ENCODE measurements around the gene USP34.
"Not testable (repeated sequence)": the region's sequence is repeated elsewhere in the genome, so short reads cannot be mapped to it uniquely, and the experiment has no call there.

Gene USP34

DNA sequence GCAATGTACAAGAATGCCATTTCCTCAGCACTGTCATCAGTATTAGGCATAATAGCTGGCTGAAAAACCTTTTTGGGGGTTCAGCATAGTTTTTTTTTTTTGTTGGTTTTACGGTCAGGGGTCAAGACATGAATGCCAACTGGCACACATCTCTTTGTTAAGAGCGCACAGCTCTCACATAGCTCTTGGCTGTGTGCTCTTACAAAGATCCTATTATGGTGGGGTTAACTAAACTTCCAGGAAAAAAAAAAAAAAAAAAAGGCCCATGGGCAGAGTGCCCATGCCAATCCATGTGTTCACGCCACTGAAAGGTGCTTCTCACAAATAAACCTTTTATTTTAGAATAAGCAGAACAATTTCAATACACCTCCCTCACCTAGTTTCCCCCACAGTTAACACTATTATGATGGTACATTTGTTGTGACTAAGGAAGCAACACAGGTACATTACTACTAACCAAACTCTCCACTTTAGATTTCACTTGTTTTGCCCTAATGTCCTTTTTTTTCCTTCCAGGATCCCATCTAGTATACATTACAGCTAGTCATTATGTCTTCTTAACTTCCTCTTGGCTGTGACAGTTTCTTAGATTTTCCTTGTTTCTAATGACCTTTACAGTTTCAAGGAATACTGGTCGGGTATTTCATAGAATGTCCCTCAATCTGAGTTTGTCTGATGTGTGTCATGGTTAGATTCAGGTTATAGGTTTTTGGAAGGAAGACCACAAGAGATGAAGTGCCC, 252.6 kb downstream of the USP34 start:
- peak overlapping the region; percentile 9 for H3K9ac ChIP-seq (ENCODE audit: low read length)
- H3K4me3 ChIP-seq (ENCODE audit: low read length), result no peak overlapping the region
- H3K4me1 ChIP-seq (ENCODE audit: control insufficient read depth, insufficient read depth, low read length), result peaks cover 12% of the 10 kb centered on the region
- H3K27me3 ChIP-seq (ENCODE audit: control insufficient read depth, insufficient read depth, low read length), result no peaks in the 10 kb centered on the region
- H3K36me3 ChIP-seq (ENCODE audit: control insufficient read depth, insufficient read depth, low read length), result no peaks in the 10 kb centered on the region
- no peaks in the 10 kb centered on the region for H3K9me3 ChIP-seq (ENCODE audit: control insufficient read depth, low read length)

GRCh38 chr2:61214171-61214570, 256.7 kb downstream of the USP34 start:
- Histone ChIP-seq H3K36me3 (ENCODE audit: control insufficient read depth, insufficient read depth, low read length) (no peaks in the 10 kb centered on the region), H3K9me3 (ENCODE audit: control insufficient read depth, low read length) (no peaks in the 10 kb centered on the region), H3K27me3 (ENCODE audit: control insufficient read depth, insufficient read depth, low read length) (no peaks in the 10 kb centered on the region), H3K4me1 (ENCODE audit: control insufficient read depth, insufficient read depth, low read length) (peaks cover 10% of the 10 kb centered on the region), H3K4me3 (ENCODE audit: low read length) (no peak overlapping the region), H3K9ac (ENCODE audit: low read length) (no peak overlapping the region)

DNA sequence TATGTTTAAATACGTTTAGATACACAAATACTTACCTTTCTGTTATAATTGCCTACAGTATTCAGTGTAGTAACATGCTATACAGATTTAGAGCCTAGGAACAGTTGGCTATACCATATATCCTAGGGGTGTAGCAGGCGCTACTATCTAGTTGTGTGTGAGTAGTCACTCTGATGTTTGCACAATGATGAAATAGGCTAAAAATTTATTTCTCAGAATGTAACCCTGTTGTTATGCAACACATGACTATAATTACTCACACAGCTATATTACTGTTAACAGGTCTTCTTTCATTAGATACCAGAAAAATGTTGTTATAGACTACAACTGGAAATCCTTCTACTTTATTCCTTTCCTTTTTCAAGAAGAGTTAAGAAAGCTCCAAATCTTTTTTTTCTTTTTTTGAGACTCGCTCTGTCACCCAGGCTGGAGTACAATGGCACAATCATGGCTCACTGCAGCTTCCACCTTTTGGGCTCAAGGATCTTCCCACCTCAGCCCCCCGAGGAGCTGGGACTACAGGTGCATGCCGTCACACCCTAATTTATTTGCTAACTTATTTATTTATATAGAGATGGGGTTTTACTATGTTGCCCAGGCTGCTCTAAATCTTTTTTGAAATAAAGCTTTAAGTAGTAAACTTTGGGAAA, 260.4 kb downstream of the USP34 start:
- H3K9me3 ChIP-seq (ENCODE audit: control insufficient read depth, low read length), result no peaks in the 10 kb centered on the region
- H3K9ac ChIP-seq (ENCODE audit: low read length), result no peak overlapping the region
- no peaks in the 10 kb centered on the region for H3K36me3 ChIP-seq (ENCODE audit: control insufficient read depth, insufficient read depth, low read length)
- H3K4me3 ChIP-seq (ENCODE audit: low read length), result no peak overlapping the region
- H3K27me3 ChIP-seq (ENCODE audit: control insufficient read depth, insufficient read depth, low read length), result no peaks in the 10 kb centered on the region
- H3K4me1 ChIP-seq (ENCODE audit: control insufficient read depth, insufficient read depth, low read length), result no peaks in the 10 kb centered on the region

DNA sequence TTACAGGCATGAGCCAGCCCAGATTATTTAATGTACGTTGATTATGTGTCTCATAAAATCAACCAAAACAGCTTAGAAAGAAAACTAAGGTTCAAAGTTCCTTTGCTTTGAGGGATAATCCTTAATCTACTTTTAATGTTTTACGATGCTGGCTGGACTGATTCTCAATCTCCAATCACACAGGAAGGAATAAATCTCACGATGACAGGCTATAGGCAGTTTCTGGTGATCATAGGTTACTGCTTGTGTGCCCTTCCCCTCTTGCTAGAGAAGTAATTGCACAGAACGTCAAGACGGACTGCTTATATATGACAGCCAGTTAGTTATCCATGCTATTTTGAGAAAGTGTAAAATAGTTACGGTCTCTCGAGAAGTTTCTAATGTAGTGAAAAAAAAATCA, 265.8 kb downstream of the USP34 start:
- peaks cover 6% of the 10 kb centered on the region for H3K36me3 ChIP-seq (ENCODE audit: control insufficient read depth, insufficient read depth, low read length)
- H3K9me3 ChIP-seq (ENCODE audit: control insufficient read depth, low read length), result no peaks in the 10 kb centered on the region
- no peaks in the 10 kb centered on the region for H3K4me1 ChIP-seq (ENCODE audit: control insufficient read depth, insufficient read depth, low read length)
- H3K4me3 ChIP-seq (ENCODE audit: low read length), result no peak overlapping the region
- H3K27me3 ChIP-seq (ENCODE audit: control insufficient read depth, insufficient read depth, low read length), result no peaks in the 10 kb centered on the region
- no peak overlapping the region for H3K9ac ChIP-seq (ENCODE audit: low read length)

DNA sequence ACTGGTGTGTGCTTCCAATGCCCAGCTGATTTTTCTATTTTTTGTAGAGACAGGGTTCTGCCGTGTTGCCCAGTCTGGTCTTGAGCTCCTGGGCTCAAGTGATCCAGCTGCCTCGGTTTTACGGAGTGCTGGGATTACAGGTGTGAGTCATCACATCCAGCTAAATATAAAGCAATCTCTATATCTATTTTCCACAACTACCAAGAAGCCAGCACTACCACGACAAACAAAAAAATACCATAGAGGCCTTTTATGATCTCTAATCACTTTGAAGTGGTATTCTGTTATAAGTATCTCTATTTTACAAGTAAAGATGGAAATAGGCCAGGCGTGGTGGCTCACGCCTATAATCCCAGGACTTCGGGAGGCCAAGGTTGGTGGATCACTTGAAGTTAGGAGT, 274.2 kb downstream of the USP34 start:
- H3K27me3 ChIP-seq (ENCODE audit: control insufficient read depth, insufficient read depth, low read length), result no peaks in the 10 kb centered on the region
- peaks cover under 1% of the 10 kb centered on the region for H3K36me3 ChIP-seq (ENCODE audit: control insufficient read depth, insufficient read depth, low read length)
- no peak overlapping the region for H3K9ac ChIP-seq (ENCODE audit: low read length)
- H3K4me1 ChIP-seq (ENCODE audit: control insufficient read depth, insufficient read depth, low read length), result no peaks in the 10 kb centered on the region
- no peak overlapping the region for H3K4me3 ChIP-seq (ENCODE audit: low read length)
- H3K9me3 ChIP-seq (ENCODE audit: control insufficient read depth, low read length), result no peaks in the 10 kb centered on the region

GRCh38 chr2:61194646-61195045, 276.2 kb downstream of the USP34 start:
- H3K9ac ChIP-seq (ENCODE audit: low read length); H3K27me3 ChIP-seq (ENCODE audit: control insufficient read depth, insufficient read depth, low read length); H3K9me3 ChIP-seq (ENCODE audit: control insufficient read depth, low read length); H3K4me1 ChIP-seq (ENCODE audit: control insufficient read depth, insufficient read depth, low read length); H3K4me3 ChIP-seq (ENCODE audit: low read length); H3K36me3 ChIP-seq (ENCODE audit: control insufficient read depth, insufficient read depth, low read length): not testable (repeated sequence)

- H3K9me3 ChIP-seq (ENCODE audit: control insufficient read depth, low read length), result no peaks in the 10 kb centered on the region
- no peaks in the 10 kb centered on the region for H3K36me3 ChIP-seq (ENCODE audit: control insufficient read depth, insufficient read depth, low read length)
- H3K4me1 ChIP-seq (ENCODE audit: control insufficient read depth, insufficient read depth, low read length), result no peaks in the 10 kb centered on the region
- no peaks in the 10 kb centered on the region for H3K27me3 ChIP-seq (ENCODE audit: control insufficient read depth, insufficient read depth, low read length)
- H3K9ac ChIP-seq (ENCODE audit: low read length), result no peak overlapping the region
- no peak overlapping the region for H3K4me3 ChIP-seq (ENCODE audit: low read length)
Measured at GRCh38 chr2:61193670-61194561, 277.0 kb downstream of the USP34 start.

- Histone ChIP-seq H3K36me3 (ENCODE audit: control insufficient read depth, insufficient read depth, low read length) (peaks cover 18% of the 10 kb centered on the region), H3K27me3 (ENCODE audit: control insufficient read depth, insufficient read depth, low read length) (no peaks in the 10 kb centered on the region), H3K9me3 (ENCODE audit: control insufficient read depth, low read length) (no peaks in the 10 kb centered on the region), H3K9ac (ENCODE audit: low read length) (no peak overlapping the region), H3K4me1 (ENCODE audit: control insufficient read depth, insufficient read depth, low read length) (no peaks in the 10 kb centered on the region), H3K4me3 (ENCODE audit: low read length) (no peak overlapping the region)
Measured at GRCh38 chr2:61187085-61187484, 283.8 kb downstream of the USP34 start.

DNA sequence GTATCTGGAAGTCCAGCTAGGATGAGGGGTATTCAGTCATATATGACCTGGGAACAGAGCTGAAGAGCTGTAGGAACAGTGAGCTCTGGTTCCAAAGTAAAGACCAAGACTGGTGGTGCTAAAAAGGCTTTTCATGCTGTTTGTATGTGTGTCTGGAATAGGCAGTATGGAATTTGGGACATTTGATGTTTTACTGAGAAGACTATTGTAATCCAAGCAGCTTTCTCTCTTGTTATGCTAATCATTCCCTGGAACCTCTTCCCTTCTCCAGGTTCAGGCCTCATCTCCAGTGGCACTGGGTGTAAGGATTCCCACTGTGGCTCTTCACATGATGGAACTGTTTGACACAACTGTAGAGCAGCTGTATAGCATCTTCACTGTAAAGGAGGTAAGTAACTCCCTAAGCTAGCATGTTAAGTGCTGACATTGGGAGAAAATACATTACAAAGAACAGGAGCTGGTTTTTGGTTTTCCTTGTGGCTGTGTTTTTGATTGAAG, 285.6 kb downstream of the USP34 start:
- H3K36me3 ChIP-seq (ENCODE audit: control insufficient read depth, insufficient read depth, low read length), result peaks cover 18% of the 10 kb centered on the region
- no peak overlapping the region for H3K9ac ChIP-seq (ENCODE audit: low read length)
- peaks cover 15% of the 10 kb centered on the region for H3K4me1 ChIP-seq (ENCODE audit: control insufficient read depth, insufficient read depth, low read length)
- H3K9me3 ChIP-seq (ENCODE audit: control insufficient read depth, low read length), result no peaks in the 10 kb centered on the region
- no peaks in the 10 kb centered on the region for H3K27me3 ChIP-seq (ENCODE audit: control insufficient read depth, insufficient read depth, low read length)
- H3K4me3 ChIP-seq (ENCODE audit: low read length), result no peak overlapping the region

DNA sequence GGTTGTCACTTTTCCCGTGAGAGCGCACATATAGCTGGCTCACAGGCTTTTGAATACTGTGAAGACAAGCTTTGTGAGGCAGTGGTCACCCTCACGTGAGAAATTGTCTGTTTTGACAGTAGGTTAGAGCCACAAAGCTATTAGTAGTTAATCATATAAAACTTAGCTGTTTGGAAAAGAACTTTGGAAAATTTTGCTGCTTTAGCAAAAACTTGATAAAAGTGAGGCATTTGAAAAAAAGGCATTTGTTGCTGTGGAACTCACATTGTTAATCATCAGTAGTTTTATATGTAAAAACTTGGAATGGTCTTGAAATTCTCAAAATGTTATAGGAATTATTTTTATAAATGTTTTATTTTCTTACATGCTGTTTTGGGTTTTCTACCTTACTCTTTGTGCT, 286.6 kb downstream of the USP34 start:
- Histone ChIP-seq H3K4me3 (ENCODE audit: low read length) (no peak overlapping the region), H3K27me3 (ENCODE audit: control insufficient read depth, insufficient read depth, low read length) (no peaks in the 10 kb centered on the region), H3K4me1 (ENCODE audit: control insufficient read depth, insufficient read depth, low read length) (peaks cover 25% of the 10 kb centered on the region), H3K9me3 (ENCODE audit: control insufficient read depth, low read length) (no peaks in the 10 kb centered on the region), H3K9ac (ENCODE audit: low read length) (no peak overlapping the region), H3K36me3 (ENCODE audit: control insufficient read depth, insufficient read depth, low read length) (peaks cover 18% of the 10 kb centered on the region)

DNA sequence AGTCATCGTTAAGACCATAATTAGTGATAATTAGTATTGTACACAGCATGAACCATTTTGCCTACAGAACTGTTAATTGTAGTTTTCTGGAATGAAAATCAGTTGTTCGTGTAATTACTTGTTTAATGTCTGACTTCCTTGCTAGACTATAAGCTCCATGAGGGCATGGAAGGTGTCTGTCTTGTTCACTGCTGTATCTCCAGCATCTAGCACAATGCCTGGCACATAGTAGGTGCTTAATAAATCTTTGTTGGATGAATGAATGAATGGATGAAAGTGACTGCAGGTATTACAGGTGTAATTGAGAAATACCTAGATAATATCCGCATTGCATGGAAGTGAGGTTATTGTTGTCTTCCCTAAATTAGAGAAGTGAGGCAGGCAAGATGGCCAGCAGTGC, 287.1 kb downstream of the USP34 start:
- Histone ChIP-seq H3K4me1 (ENCODE audit: control insufficient read depth, insufficient read depth, low read length) (peaks cover 30% of the 10 kb centered on the region), H3K9me3 (ENCODE audit: control insufficient read depth, low read length) (no peaks in the 10 kb centered on the region), H3K36me3 (ENCODE audit: control insufficient read depth, insufficient read depth, low read length) (peaks cover 18% of the 10 kb centered on the region), H3K27me3 (ENCODE audit: control insufficient read depth, insufficient read depth, low read length) (no peaks in the 10 kb centered on the region), H3K9ac (ENCODE audit: low read length) (no peak overlapping the region), H3K4me3 (ENCODE audit: low read length) (no peak overlapping the region)

DNA sequence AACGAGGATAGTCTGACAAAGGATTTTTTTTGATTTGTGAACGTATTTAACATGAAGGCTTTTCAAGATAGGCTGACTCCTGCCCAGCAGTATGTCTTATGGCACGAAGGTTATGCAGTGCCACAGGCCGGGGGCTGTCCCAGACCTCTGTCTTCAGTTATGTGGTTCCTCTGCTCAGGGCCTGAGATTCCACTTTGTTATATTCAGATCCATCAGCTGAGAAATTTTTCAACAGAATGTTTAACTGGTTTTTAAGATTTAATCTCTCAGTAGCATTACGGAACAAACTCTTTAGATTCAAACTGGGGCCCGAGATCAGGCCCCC, 288.9 kb downstream of the USP34 start:
- Histone ChIP-seq H3K9ac (ENCODE audit: low read length) (peak overlapping the region; percentile 11), H3K9me3 (ENCODE audit: control insufficient read depth, low read length) (no peaks in the 10 kb centered on the region), H3K4me1 (ENCODE audit: control insufficient read depth, insufficient read depth, low read length) (peaks cover 39% of the 10 kb centered on the region), H3K36me3 (ENCODE audit: control insufficient read depth, insufficient read depth, low read length) (peaks cover 11% of the 10 kb centered on the region), H3K4me3 (ENCODE audit: low read length) (no peak overlapping the region), H3K27me3 (ENCODE audit: control insufficient read depth, insufficient read depth, low read length) (no peaks in the 10 kb centered on the region)
